ENCODE measurements around the gene RBCK1. TPM values are rescaled to one million over a fixed set of nuclear protein-coding genes. Genes with fewer than 3 reads are reported as not detected.

Gene RBCK1
- total and polyA plus RNA-seq, 10 of the 15 experiments (the other 5 are each of a cell fraction or from before 2014, with no cell fraction given) = 14.1 to 99.7 (median 76.0) TPM

DNA sequence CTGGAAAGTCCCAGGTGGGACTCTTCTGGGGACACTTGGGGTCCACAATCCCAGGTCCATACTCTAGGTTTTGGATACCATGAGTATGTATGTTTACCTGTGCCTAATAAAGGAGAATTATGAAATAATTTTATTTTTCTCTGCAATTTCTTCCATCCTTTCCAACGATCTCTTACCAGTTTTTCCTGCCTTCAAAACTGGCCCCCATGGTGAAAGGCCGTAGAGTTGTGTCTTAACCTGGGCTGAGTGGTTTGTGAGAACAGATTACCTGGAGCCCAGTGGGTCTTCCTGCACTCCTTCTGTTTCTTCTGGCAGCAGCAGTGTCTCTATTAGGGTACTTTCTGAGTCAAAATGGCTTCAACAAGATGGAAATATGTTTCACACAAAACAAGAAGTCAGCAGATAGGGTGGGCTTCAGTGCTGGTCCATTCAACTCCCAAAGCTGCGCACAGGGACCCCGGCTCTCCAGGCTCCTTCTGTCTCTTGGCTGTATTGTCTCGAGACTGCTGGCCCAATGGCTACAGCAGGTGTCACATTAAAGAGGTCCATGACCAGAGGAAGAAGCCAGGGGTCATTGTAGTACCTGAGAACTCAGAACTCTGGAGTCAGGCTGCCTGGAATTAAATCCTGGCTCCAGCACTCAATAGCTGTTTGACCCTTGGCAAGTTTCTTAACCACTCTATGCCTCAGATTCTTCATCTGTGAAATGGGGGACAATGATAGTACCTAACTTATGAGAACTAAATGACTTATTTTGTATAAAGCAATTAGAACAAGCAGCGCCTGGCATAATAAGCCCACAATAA, 10.5 kb upstream of the RBCK1 start:
- ChIA-PET POLR2A (no interaction called here), SMC1A (ENCODE audit: uncharacterized antibody, unreplicated experiment) (no interaction called here), CTCF (interaction anchor here (1.9 kb wide), 1 partner anchor 43 kb away, joined by 5 read pairs; no protein-coding TSS in a partner anchor), RAD21 (ENCODE audit: unreplicated experiment) (no interaction called here)
- BruUV-seq (replicated peaks) = no TSS peak
- Histone ChIP-seq H3K79me2 (ENCODE audit: control insufficient read depth, insufficient read depth, low read length) (no peaks in the 10 kb centered on the region), H2AFZ (ENCODE audit: control insufficient read depth, low read depth, low read length) (no peak overlapping the region), H3K4me1 (ENCODE audit: control insufficient read depth, insufficient read depth, low read length) (no peaks in the 10 kb centered on the region), H3K9ac (ENCODE audit: control insufficient read depth, insufficient read depth, low read length) (no peak overlapping the region), H3K4me2 (ENCODE audit: control insufficient read depth, insufficient read depth) (no peak overlapping the region), H3K27me3 (replicated peaks in 1 of 2; ENCODE audit: control insufficient read depth in 2 of 2, insufficient read depth in 2 of 2, low read length in 1 of 2) (no peaks in the 10 kb centered on the region), H3K36me3 (ENCODE audit: control insufficient read depth in 2 of 2, insufficient read depth in 2 of 2, low read length in 1 of 2) (peaks cover 12 to 15% of the 10 kb centered on the region in 2 experiments), H3K4me3 (no peak overlapping the region), H4K20me1 (ENCODE audit: control insufficient read depth, insufficient read depth) (no peaks in the 10 kb centered on the region), H3K9me3 (replicated peaks; ENCODE audit: control insufficient read depth, insufficient read depth, low read length) (no peaks in the 10 kb centered on the region), H3K27ac (ENCODE audit: control insufficient read depth, insufficient read depth) (no peak overlapping the region)
- in situ Hi-C loops (cut with MboI) (no loop called here), intact Hi-C loops (cut with micrococcal nuclease; ENCODE audit: unreplicated experiment) (no loop called here)
- no peak for FAIRE-seq
- TF ChIP-seq KLF5 (IDR thresholded peaks at IDR 0.05; ENCODE audit: partially characterized antibody) = no peak
- no peak for TF ChIP-seq PAX5 (IDR thresholded peaks at IDR 0.05; ENCODE audit: borderline replicate concordance, low read depth, low read length)
- no peak for TF ChIP-seq JUND (IDR thresholded peaks at IDR 0.05; ENCODE audit: low read depth, low read length)
- no peak for TF ChIP-seq SREBF1 (IDR thresholded peaks at IDR 0.05; ENCODE audit: low read length)
- TF ChIP-seq IKZF1 (conservative IDR thresholded peaks at IDR 0.05) = no peak
- no peak for TF ChIP-seq RFX5 (IDR thresholded peaks at IDR 0.05; ENCODE audit: low read depth, low read length)
- TF ChIP-seq NR2C2 (IDR thresholded peaks at IDR 0.05; ENCODE audit: borderline replicate concordance, control insufficient read depth, insufficient read length, low read depth) = no peak
- TF ChIP-seq SP1 (IDR thresholded peaks at IDR 0.05; ENCODE audit: low read depth, low read length) = no peak
- no peak for TF ChIP-seq STAT1 (conservative IDR thresholded peaks at IDR 0.05)
- TF ChIP-seq, protein P1, sequence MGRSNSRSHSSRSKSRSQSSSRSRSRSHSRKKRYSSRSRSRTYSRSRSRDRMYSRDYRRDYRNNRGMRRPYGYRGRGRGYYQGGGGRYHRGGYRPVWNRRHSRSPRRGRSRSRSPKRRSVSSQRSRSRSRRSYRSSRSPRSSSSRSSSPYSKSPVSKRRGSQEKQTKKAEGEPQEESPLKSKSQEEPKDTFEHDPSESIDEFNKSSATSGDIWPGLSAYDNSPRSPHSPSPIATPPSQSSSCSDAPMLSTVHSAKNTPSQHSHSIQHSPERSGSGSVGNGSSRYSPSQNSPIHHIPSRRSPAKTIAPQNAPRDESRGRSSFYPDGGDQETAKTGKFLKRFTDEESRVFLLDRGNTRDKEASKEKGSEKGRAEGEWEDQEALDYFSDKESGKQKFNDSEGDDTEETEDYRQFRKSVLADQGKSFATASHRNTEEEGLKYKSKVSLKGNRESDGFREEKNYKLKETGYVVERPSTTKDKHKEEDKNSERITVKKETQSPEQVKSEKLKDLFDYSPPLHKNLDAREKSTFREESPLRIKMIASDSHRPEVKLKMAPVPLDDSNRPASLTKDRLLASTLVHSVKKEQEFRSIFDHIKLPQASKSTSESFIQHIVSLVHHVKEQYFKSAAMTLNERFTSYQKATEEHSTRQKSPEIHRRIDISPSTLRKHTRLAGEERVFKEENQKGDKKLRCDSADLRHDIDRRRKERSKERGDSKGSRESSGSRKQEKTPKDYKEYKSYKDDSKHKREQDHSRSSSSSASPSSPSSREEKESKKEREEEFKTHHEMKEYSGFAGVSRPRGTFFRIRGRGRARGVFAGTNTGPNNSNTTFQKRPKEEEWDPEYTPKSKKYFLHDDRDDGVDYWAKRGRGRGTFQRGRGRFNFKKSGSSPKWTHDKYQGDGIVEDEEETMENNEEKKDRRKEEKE (IDR thresholded peaks at IDR 0.05) = no peak
- TF ChIP-seq, protein P2, sequence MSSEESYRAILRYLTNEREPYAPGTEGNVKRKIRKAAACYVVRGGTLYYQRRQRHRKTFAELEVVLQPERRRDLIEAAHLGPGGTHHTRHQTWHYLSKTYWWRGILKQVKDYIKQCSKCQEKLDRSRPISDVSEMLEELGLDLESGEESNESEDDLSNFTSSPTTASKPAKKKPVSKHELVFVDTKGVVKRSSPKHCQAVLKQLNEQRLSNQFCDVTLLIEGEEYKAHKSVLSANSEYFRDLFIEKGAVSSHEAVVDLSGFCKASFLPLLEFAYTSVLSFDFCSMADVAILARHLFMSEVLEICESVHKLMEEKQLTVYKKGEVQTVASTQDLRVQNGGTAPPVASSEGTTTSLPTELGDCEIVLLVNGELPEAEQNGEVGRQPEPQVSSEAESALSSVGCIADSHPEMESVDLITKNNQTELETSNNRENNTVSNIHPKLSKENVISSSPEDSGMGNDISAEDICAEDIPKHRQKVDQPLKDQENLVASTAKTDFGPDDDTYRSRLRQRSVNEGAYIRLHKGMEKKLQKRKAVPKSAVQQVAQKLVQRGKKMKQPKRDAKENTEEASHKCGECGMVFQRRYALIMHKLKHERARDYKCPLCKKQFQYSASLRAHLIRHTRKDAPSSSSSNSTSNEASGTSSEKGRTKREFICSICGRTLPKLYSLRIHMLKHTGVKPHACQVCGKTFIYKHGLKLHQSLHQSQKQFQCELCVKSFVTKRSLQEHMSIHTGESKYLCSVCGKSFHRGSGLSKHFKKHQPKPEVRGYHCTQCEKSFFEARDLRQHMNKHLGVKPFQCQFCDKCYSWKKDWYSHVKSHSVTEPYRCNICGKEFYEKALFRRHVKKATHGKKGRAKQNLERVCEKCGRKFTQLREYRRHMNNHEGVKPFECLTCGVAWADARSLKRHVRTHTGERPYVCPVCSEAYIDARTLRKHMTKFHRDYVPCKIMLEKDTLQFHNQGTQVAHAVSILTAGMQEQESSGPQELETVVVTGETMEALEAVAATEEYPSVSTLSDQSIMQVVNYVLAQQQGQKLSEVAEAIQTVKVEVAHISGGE (CRISPR knock-in tag; IDR thresholded peaks at IDR 0.05) = no peak
- TF ChIP-seq KAT2A (conservative IDR thresholded peaks at IDR 0.05; ENCODE audit: control insufficient read depth, low read depth, low read length) = no peak
- TF ChIP-seq HDAC2 (IDR thresholded peaks at IDR 0.05) = no peak
- TF ChIP-seq ZNF217 (IDR thresholded peaks at IDR 0.05) = no peak
- no peak for TF ChIP-seq RBBP5 (conservative IDR thresholded peaks at IDR 0.05)
- TF ChIP-seq SIX5 (IDR thresholded peaks at IDR 0.05; ENCODE audit: low read depth, low read length, severe bottlenecking) = no peak
- TF ChIP-seq ZNF274 (IDR thresholded peaks at IDR 0.05; ENCODE audit: insufficient read depth, insufficient read length) = no peak
- no peak for TF ChIP-seq NFYB (IDR thresholded peaks at IDR 0.05; ENCODE audit: insufficient read depth, low read depth, low read length)
- DNase-seq (ENCODE audit: low read depth, low spot score) = no peak
- 82% methylated on average over 6 of the region's 6 CpGs for WGBS (ENCODE audit: insufficient coverage, insufficient replicate concordance, low lambda C conversion rate, missing lambda C conversion rate)
- no peak for ATAC-seq

Measured in GM12878 (cell line).